Osteoblast (primary cell): ENCODE results near the gene PPP1R9B. TPM values are rescaled to one million over a fixed set of nuclear protein-coding genes. Genes with fewer than 3 reads are reported as not detected.

Experiments used
- DNase-seq: peaks from one replicate; pipeline ENCODE4 v3.0.0; 2011; ENCODE audit warnings: low spot score, mixed read lengths; ENCODE audit not compliant: insufficient read length; ENCODE audit errors: missing footprints
- H2AFZ ChIP-seq: 2 replicates; pipeline ENCODE4 v1.6.0; 2011; ENCODE audit warnings: mild to moderate bottlenecking, low read length
- H3K27ac ChIP-seq: 2 replicates; pipeline ENCODE4 v1.5.1; 2011; ENCODE audit warnings: mild to moderate bottlenecking, low read depth, low read length, moderate library complexity
- H3K27me3 ChIP-seq: 2 replicates; pipeline ENCODE4 v1.6.0; 2012; ENCODE audit warnings: mild to moderate bottlenecking, control low read depth, inconsistent platforms, low read length, moderate library complexity; ENCODE audit not compliant: insufficient read depth
- H3K36me3 ChIP-seq: 2 replicates; pipeline ENCODE4 v1.5.1; 2011; ENCODE audit warnings: mild to moderate bottlenecking, low read length, control low read depth, moderate library complexity; ENCODE audit not compliant: insufficient read depth
- H3K4me1 ChIP-seq: 2 replicates; pipeline ENCODE4 v1.5.1; 2011; ENCODE audit warnings: mild to moderate bottlenecking, low read length, control low read depth, moderate library complexity; ENCODE audit not compliant: insufficient read depth
- H3K4me2 ChIP-seq: 2 replicates; pipeline ENCODE4 v1.6.0; 2011; ENCODE audit warnings: mild to moderate bottlenecking, low read length; ENCODE audit not compliant: insufficient read depth
- H3K4me3 ChIP-seq: fragments of 200-600 bp; sonication (generic); 3 replicates; pipeline ENCODE4 v1.5.1; 2012; ENCODE audit warnings: mild to moderate bottlenecking, low read length, inconsistent platforms; ENCODE audit not compliant: insufficient read depth
- H3K79me2 ChIP-seq: 2 replicates; pipeline ENCODE4 v1.6.0; 2012; ENCODE audit warnings: mild to moderate bottlenecking, low read length, control low read depth, inconsistent platforms; ENCODE audit not compliant: insufficient read depth
- H3K9me3 ChIP-seq: 2 replicates; pipeline ENCODE4 v1.5.1; 2011; ENCODE audit warnings: low read depth, low read length, control low read depth
- H4K20me1 ChIP-seq: 2 replicates; pipeline ENCODE4 v1.6.0; 2012; ENCODE audit warnings: mild to moderate bottlenecking, low read length, control low read depth; ENCODE audit not compliant: insufficient read depth
- total RNA-seq: library from RNA; depleted of rRNA; stranded (reverse); fragments of >200 nt; gene quantifications from 2 replicates; pipeline ENCODE4 v1.2.3, GENCODE V29; 2012
- TF ChIP-seq, protein P1 (sequence below): IDR thresholded peaks from 2 replicates; pipeline ENCODE4 v1.5.1; 2011; ENCODE audit warnings: mild to moderate bottlenecking, low read depth, low read length, moderate library complexity; ENCODE audit errors: extremely low read depth

The PPP1R9B gene
- total RNA-seq, 1 donor, result 48.9 TPM

DNA sequence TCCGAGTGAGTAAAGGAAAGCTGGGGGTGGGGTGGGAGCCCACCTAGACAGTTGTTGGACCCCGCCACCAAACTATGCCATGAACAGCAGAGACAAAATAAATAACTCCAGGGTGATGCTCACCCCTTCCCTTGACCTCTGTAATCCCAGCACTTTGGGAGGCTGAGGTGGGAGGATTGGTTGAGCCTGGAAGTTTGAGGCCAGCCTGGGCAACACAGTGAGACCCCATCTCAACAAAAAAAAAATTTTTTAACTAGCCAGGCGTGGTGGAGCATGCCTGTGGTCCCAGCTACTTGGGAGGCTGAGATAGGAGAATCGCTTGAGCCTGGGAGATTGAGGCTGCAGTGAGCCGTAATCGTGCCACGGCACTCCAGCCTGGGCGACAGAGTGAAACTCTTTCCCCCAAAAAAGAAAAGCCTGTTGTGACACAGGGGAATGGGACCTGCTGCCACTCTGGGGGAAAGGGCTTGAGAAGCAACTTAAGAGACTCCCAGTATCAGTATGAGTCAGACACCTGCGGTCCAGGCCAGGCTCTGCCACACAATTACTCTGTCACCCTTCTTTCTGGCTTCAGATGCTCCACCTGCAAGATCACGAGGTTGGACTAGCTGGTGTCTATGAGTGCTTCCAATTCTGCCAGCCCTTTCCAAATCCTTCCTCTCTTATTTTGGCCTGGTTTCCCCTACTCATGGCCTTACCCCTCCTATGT, 20.3 kb upstream of the PPP1R9B start:
- no peaks in the 10 kb centered on the region for H3K9me3 ChIP-seq
- no peak overlapping the region for H2AFZ ChIP-seq
- no peaks in the 10 kb centered on the region for H3K79me2 ChIP-seq
- H4K20me1 ChIP-seq, result no peaks in the 10 kb centered on the region
- TF ChIP-seq, protein P1, sequence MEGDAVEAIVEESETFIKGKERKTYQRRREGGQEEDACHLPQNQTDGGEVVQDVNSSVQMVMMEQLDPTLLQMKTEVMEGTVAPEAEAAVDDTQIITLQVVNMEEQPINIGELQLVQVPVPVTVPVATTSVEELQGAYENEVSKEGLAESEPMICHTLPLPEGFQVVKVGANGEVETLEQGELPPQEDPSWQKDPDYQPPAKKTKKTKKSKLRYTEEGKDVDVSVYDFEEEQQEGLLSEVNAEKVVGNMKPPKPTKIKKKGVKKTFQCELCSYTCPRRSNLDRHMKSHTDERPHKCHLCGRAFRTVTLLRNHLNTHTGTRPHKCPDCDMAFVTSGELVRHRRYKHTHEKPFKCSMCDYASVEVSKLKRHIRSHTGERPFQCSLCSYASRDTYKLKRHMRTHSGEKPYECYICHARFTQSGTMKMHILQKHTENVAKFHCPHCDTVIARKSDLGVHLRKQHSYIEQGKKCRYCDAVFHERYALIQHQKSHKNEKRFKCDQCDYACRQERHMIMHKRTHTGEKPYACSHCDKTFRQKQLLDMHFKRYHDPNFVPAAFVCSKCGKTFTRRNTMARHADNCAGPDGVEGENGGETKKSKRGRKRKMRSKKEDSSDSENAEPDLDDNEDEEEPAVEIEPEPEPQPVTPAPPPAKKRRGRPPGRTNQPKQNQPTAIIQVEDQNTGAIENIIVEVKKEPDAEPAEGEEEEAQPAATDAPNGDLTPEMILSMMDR, result no peak
- H3K4me3 ChIP-seq, result no peak overlapping the region
- H3K27ac ChIP-seq, result no peak overlapping the region
- DNase-seq, result peak; percentile 69
- no peak overlapping the region for H3K4me2 ChIP-seq
- H3K27me3 ChIP-seq, result no peaks in the 10 kb centered on the region
- H3K36me3 ChIP-seq, result peaks cover 4% of the 10 kb centered on the region
- H3K4me1 ChIP-seq, result peaks cover 15% of the 10 kb centered on the region

DNA sequence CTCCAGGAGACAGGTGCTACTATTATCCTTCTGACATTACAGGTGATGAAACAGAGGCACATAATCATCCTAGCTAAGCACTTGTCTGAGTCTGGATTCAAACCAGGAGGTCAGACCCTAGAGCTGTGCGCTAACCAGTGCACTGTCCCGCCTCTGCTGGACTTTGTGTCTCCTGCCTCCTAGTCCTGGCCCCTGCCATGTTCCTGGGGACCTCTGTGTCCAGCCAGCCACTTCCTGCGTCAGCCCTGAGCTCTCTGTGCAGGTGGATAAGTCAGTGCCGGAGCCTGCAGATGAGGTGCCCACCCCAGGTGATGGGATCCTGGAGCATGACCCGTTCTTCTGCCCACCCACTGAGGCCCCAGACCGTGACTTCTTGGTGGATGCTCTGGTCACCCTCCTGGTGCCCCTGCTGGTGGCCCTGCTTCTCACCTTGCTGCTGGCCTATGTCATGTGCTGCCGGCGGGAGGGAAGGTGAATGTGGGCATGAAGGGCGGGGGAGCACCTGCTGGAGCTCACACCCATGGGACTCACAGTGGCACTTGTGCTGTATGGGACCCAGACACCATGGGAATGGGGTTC, 19.5 kb upstream of the PPP1R9B start:
- Histone ChIP-seq H3K4me1 (peaks cover 15% of the 10 kb centered on the region), H3K27ac (no peak overlapping the region), H3K4me2 (no peak overlapping the region)

DNA sequence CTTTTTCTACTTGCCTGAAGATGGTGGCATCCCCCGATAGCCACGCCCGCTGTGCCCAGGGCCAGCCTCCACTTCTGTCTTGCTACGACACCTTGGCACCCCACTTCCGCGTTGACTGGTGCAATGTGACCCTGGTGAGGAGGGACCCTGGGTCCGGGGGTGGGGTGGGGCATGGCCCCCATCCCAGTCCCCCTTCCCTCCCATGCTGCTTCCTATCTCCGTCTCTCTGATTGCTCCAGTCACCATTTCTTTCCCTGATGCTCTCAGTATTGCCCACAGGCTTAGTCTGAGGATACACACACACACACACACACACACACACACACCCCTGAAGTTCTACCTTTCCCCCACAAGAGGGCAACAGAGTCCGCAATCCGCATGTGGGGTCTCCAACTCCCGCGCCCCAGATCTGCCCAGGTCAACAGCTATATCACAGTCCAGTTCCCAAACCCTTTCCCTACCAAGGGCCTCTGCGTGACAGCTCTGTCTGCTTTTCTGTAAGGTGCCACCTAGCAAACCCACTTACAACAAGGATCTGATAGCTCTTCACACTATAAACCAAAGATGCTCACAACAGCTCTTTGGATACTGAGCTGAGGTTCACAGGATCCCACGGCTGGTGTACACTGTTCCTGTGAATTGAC, 18.8 kb upstream of the PPP1R9B start:
- TF ChIP-seq, protein P1, result peak; percentile 93
- Histone ChIP-seq H3K36me3 (peaks cover 3% of the 10 kb centered on the region), H3K4me1 (peaks cover 15% of the 10 kb centered on the region), H3K79me2 (no peaks in the 10 kb centered on the region), H3K4me2 (peak overlapping the region; percentile 15), H2AFZ (no peak overlapping the region), H3K4me3 (no peak overlapping the region), H3K9me3 (no peaks in the 10 kb centered on the region), H4K20me1 (no peaks in the 10 kb centered on the region), H3K27ac (no peak overlapping the region), H3K27me3 (no peaks in the 10 kb centered on the region)
- peak; percentile 94 for DNase-seq

More for the DNA sequence above, 19.5 kb upstream of the PPP1R9B start:
- peak; percentile 57 for DNase-seq
- Histone ChIP-seq H4K20me1 (no peaks in the 10 kb centered on the region), H3K27me3 (no peaks in the 10 kb centered on the region), H3K79me2 (no peaks in the 10 kb centered on the region), H3K9me3 (no peaks in the 10 kb centered on the region), H3K36me3 (peaks cover 3% of the 10 kb centered on the region), H3K4me3 (no peak overlapping the region), H2AFZ (no peak overlapping the region)
- TF ChIP-seq, protein P1, result no peak

DNA sequence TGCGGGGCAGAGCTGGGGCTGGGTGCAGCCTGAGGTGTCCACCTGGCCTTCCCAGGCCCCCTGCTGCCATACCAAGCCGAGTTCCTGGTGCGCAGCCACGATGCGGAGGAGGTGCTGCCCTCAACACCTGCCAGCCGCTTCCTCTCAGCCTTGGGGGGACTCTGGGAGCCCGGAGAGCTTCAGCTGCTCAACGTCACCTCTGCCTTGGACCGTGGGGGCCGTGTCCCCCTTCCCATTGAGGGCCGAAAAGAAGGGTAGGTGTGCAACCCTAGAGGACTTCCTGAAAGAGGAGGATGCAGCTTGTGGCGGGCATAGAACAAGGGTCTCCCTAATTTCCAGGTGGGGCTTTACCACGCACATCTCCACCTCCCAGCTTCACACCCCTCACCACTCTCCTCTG, 17.8 kb upstream of the PPP1R9B start:
- Histone ChIP-seq H3K27ac (no peak overlapping the region), H3K4me1 (peaks cover 7% of the 10 kb centered on the region), H3K79me2 (no peaks in the 10 kb centered on the region), H3K27me3 (no peaks in the 10 kb centered on the region), H3K36me3 (peaks cover 3% of the 10 kb centered on the region), H3K9me3 (no peaks in the 10 kb centered on the region), H3K4me2 (no peak overlapping the region), H2AFZ (no peak overlapping the region), H3K4me3 (no peak overlapping the region), H4K20me1 (no peaks in the 10 kb centered on the region)
- DNase-seq, result peak; percentile 11
- TF ChIP-seq, protein P1, result no peak
